GM15510 (cell line): ENCODE measurements around the gene ENOX2.
A peak's percentile ranks its signal among the peaks of the same experiment; 100 is the strongest.

Experiments used
- POLR2A ChIP-seq: IDR thresholded peaks from 3 replicates; pipeline ENCODE4 v1.6.1; 2011; ENCODE audit warnings: borderline replicate concordance; ENCODE audit not compliant: insufficient read length; ENCODE audit errors: extremely low read depth

Gene ENOX2, protein sequence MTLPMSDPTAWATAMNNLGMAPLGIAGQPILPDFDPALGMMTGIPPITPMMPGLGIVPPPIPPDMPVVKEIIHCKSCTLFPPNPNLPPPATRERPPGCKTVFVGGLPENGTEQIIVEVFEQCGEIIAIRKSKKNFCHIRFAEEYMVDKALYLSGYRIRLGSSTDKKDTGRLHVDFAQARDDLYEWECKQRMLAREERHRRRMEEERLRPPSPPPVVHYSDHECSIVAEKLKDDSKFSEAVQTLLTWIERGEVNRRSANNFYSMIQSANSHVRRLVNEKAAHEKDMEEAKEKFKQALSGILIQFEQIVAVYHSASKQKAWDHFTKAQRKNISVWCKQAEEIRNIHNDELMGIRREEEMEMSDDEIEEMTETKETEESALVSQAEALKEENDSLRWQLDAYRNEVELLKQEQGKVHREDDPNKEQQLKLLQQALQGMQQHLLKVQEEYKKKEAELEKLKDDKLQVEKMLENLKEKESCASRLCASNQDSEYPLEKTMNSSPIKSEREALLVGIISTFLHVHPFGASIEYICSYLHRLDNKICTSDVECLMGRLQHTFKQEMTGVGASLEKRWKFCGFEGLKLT

DNA sequence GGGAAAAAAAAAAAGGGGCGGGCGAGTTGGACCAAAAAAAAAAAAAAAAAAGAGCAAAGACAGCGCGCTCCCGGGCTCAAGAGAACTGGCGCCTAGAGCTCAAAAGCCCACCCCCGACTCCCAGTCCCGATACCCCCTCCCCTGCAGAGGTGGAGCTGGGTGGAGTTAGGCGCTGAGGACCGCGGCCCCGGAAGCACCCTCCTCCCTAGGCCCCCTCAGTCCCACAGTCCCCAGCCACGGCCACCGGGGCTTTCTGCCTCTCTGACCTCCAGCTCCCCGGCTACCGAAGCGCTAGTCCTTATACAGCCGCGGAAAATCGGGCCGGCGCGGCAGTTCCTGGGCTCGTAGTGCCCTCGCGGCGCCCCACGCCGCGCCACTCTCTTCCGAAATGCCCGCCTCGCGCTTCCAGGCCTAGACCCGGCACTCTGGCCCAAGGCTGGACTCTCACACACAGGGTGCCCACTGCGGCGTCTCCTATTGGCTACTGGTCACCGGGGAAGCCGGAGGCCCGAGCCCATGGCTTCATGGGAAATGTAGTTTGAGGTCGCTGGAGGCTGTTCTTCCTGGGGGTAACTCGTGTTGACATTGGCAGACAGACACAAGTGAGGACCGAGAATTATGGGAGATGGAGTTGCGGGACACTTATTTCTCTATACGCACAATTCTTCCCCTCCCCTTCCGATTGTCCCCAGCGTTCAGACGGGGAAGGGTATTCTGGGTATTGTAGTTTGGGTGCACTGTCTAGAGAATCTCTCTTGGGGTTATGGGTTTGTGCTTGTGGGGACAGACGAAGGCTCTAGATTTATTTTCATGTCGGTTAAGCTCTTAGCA, at the start of gene ENOX2:
Gene ENOX2 (minus strand): TSS at position 427 of the 831 bp plus-strand sequence. CDS start 199,993 bp downstream, outside the sequence.
- peak; percentile 68 for TF ChIP-seq POLR2A

DNA sequence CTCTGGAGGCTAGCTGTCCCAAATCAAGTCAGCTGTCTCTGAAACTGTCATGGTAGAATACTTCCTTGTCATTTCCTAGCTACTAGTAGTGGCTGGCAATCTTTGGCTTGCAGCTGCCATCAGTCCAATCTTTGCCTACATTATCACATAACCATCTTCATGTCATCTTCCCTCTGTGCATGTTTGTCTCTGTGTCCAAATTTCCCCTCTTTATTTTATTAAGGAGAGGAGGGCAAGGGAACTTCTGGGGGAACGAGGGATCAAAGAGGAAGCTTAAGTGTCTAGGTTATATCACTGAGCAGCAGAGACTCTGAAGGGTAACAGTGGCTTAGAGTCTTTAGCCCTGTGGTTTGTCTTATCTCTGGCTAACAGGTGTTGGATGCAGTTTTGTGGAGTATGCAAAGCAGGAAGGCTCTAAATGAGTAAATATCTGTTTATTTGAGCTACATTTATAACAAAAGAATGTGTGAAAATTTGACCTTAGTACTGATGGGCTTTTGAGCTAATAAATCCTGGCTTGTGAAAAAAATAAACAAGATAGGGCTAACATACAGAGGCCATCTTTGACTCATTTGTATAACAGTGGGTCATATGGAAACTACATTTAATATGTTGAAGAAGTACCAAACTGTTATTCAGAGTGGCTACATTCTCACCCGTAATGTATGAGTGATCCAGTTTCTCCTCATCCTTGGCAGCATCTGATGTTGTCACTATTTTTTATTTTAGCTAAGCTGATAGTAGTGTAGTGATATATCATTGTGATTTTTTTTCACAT, 49.4 kb upstream of the ENOX2 start:
- TF ChIP-seq POLR2A = no peak

DNA sequence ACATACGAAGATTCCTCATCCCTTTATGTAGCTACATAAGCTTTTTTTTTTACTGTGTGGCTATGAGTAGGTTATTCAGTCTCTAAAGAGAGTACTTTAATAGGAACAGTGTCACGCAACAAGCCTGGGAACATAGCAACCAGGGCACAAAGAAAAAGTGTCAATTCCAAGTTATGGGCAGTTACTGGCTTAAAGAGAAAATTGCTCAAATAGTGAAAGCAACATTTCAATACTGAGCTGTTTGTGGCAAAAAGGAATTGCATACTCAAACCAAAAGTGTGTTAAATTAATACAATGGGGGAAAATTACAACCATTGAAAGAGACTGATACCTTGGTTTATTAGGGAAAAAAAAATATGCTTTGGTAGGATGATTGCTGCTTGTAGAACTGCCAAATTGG, 41.2 kb upstream of the ENOX2 start:
- TF ChIP-seq POLR2A = no peak

DNA sequence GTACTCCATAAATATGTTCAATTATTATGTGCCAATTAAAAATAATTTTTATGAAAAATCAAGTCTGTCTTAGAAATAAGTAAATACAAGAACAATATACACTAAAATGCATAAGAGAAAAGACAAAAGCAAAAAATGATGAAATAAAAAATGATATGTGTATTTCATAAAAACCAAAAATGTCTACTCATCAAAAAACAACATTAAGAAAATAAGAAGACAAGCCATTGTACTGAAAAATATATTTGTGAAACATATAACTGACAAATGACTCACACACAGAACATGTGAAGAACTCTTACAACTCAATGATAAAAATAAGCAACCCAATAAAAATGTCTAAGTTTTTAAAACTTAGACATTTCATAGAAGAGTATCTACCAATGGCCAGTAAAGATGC, 34.1 kb upstream of the ENOX2 start:
- no peak for TF ChIP-seq POLR2A

DNA sequence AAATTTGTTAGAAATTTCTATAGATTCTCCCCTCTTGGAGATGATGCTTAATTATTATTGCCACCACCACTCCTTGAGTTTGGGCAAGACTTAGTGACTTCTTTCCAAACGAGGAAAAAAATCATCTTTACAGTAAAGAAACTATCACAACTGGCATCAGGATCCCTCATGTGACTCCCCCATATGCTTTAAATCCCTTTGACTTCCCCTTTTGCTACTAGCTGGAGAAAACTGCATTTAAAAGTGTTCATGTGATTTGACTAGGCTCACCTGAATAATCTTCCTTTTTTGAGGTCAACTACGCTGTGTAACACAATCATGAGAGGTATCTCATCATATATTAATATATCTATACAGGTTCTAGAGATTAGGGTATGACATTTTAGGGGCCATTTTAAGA, 30.3 kb upstream of the ENOX2 start:
- TF ChIP-seq POLR2A = no peak

DNA sequence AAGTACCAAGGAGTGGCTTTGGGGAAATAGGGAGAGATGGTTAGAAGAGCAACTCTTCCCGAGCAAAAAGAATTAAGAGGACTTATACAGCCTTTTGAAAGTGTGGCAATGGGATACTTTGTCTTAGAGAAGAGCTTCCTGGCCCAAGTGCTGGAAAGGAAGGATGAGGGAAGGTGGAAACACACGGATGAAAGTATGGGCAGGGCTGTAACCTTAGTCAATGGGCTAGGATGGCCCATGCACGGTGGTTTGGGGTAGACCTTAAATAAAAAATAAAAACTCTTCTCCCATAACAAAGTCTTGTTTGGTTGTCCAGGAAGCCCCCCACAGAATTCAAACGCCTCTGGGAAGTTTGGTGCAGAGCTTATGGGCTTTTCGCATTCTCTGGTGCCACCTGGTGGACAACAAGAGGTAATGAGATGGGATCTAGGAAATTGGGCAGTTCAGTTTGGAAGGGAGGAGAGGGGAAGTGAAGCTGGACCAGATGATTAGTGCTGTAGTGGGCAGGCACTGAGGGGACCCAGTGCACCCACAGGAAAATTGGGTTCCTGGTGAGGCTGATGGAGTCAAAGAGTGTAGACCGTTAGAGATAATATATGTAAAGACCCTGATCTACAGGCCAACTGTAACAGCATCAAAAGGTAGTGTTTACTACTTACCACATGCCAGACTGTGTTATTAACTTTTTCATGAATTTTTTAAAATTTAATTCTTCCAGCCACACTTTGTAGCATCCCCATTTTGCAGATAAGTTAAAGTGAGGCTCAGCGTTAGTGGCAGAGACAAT, 13.8 kb upstream of the ENOX2 start:
- no peak for TF ChIP-seq POLR2A

DNA sequence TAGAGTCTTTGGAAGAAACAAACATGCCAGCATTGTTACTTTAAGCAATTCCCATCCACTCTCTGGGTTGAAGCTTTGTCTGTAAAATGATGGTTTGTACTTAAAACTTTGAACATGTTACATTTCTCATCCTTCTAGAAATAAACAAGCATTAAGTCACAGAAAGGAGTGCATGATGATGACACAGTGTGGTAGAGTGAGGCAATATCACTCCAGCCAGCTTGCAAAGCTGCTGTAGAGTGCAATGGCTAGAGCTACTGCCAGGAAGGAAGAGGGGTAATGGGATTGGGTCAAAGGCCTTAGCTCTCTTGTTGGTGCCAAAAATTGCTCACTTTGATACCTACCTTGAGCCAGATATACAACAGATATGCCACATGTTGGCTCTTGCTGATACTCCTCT, 12.3 kb upstream of the ENOX2 start:
- TF ChIP-seq POLR2A = no peak

DNA sequence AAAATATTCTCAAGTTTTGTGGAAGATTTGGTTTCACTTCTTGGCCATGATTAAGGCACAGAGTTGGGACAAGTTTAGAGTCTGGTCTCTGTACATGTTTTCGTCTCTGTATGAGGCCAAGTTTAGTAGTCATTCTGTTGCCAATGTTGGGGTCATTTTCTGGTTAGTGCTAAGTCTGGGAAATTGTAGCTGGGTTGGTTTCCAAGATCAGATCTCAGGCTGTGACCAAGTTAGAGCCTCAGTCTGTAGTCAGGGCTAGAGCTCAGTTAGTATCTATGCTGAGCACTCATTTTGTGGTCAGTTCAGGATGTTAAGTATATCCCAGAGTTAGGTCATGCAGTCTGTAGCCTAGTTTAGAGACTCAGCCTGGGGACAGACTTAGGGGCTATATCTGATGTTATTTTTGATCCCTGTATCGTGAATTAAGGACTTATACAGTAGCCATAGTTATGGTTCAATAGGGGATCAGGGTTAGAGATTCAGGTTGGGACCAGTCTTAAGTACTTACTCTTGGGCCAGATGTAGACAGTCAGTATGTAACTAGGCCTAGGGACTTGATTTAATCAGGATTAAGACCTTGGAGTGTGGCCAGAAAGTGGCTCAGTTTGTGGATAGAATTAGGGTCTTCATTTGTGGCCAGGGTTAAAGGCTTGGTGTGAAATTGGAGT, 6.6 kb upstream of the ENOX2 start:
- no peak for TF ChIP-seq POLR2A

DNA sequence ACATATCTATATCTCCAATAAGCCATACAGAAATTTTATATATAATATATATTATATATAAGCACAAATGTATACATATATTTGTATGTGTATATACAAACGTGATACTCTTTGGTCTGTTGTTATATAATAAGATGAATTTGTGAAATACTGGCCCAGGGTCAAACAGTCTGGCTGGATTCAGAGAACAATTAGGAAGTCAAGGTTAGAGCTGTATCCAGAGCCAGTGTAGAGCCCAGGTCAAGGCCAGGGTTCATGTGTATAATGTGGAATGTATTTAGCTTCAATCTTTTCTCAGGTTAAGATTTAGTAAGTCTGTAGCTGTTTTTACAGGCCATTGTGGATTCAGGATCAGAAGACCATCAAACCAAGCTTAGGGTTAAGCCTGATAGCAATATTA, 3.8 kb upstream of the ENOX2 start:
- no peak for TF ChIP-seq POLR2A

DNA sequence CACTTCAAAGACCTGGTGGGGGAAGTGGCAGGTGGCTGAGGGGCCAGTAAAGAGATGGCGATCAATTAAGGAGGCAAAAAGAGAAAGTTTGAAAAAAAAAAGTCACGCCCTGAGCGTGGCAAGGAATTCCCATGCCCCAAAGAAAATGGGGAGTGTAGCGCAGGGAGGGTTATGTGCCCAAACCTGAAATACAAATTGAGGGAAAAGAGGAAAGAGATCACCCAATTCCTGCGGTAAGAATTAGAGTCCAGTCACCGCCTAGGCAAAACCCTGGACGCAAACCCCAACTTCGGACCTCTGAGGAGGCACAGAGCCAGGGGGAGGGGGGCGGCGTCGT, 595 bp downstream of the ENOX2 start:
- TF ChIP-seq POLR2A = no peak

DNA sequence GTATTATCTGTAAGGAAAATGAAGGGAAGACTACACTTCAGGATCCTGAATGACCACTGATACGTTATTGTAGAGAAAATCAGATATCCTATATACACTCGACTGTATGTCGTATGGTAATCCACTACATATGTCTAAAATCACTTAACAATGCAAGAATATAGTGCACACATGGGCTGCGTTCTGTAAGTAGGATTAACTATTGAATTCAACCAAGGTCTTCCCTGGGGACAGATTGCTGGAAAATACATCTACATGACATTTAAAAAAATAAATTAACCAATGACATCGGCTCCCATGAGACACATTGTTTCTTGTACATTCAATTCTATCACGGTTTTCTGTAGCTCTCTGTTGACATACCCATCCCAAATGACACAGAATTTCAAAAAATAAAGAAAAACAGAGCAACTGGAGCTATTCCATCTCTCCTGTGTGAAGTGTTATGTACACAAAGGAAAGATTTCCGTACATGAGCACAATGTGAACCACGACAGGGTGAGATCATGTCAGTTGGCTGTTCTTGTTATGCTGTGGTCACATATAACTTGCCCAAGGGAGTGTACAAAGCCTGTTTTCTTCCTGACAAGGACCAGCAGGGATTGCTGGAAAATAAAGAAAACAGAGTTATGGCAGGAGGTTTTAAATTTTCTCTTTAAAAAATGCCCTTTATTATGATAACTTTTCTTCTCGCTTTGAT, 6.1 kb downstream of the ENOX2 start:
- TF ChIP-seq POLR2A = no peak

DNA sequence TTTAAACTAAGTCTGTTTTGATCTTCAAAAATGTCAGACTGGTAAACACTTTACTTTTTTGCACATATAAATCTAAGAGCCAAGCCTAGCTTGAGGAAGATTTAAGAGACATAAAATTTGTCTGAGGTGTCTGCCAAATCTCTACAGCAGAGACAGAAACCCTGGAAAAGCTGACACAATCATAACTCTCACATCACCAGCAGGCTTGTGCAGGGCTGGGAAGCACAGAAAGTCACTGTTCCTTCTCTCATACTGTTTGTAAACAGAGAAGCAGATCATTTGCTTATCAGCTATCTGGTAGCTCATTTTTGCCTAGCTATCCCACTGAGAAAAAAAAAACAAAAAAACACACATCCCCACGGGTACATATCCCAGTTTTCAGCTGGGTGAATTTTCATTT, 7.0 kb downstream of the ENOX2 start:
- TF ChIP-seq POLR2A = no peak

DNA sequence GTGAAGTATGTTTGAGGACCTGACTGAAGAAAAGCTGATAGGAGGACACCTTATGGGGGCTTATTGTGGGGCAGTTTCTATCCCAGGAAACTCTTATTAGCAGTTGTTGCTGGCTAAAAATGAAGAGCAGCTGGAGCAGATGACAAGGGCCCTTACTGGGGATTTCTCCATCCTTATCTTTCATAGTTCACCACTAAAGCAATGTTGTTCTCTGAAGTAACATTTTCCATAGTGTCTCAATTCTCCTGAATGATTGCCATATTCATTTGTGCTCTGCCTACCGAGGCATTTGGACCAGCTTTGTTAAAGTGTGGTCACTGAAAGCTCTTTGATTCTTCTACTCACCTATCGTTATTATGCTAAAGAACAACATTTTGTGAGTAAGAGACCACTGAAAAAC, 7.7 kb downstream of the ENOX2 start:
- no peak for TF ChIP-seq POLR2A
